CD14-positive monocyte (primary cell): ENCODE data around the gene WWOX. TPM values are rescaled to one million over a fixed set of nuclear protein-coding genes. Genes with fewer than 3 reads are reported as not detected.

ENCODE experiments used
- DNase-seq, 3 donors: peaks; one replicate each; pipeline ENCODE4 v3.0.0-alpha.2; 2011 to 2022
- H2AFZ ChIP-seq: 2 replicates; pipeline ENCODE4 v1.6.0; 2012; ENCODE audit warnings: mild to moderate bottlenecking, low read depth, low read length, inconsistent platforms; ENCODE audit not compliant: insufficient read depth, poor library complexity, severe bottlenecking
- H3K27ac ChIP-seq, 2 donors: 1 replicate in 1 of 2; 2 replicates in 1 of 2; pipeline ENCODE4 v1.5.1; 2012 to 2013; ENCODE audit warnings: low read length in 2 of 2, control low read depth in 1 of 2, inconsistent platforms in 1 of 2, low read depth in 1 of 2, mild to moderate bottlenecking in 1 of 2
- H3K27me3 ChIP-seq, 2 donors: one replicate each; pipeline versions ENCODE4 v1.6.0 to v1.6.1; 2011 to 2013; ENCODE audit warnings: low read length in 2 of 2; ENCODE audit not compliant: control insufficient read depth in 2 of 2, insufficient read depth in 2 of 2
- H3K36me3 ChIP-seq, 2 donors: replicated peaks in 1 of 2; 1 replicate in 1 of 2; 2 replicates in 1 of 2; pipeline versions ENCODE4 v1.5.1 to v1.6.1; 2012 to 2013; ENCODE audit warnings: low read length in 2 of 2, control low read depth in 1 of 2, inconsistent platforms in 1 of 2, mild to moderate bottlenecking in 1 of 2; ENCODE audit not compliant: insufficient read depth in 2 of 2, control insufficient read depth in 1 of 2
- H3K4me1 ChIP-seq, 2 donors: 1 replicate in 1 of 2; 2 replicates in 1 of 2; pipeline versions ENCODE4 v1.5.1 to v1.6.1; 2012 to 2013; ENCODE audit warnings: low read length in 2 of 2, control low read depth in 1 of 2, inconsistent platforms in 1 of 2, mild to moderate bottlenecking in 1 of 2, moderate library complexity in 1 of 2; ENCODE audit not compliant: insufficient read depth in 2 of 2, control insufficient read depth in 1 of 2
- H3K4me2 ChIP-seq: replicated peaks from 2 replicates; pipeline ENCODE3; 2012; ENCODE audit warnings: low read length, moderate library complexity, mild to moderate bottlenecking; ENCODE audit not compliant: poor library complexity, severe bottlenecking; ENCODE audit errors: extremely low read depth
- H3K4me3 ChIP-seq, 3 experiments: fragments of 200-600 bp in 1 of 3; sonication (generic) in 1 of 3; replicated peaks in 1 of 3; 1 replicate in 2 of 3; 2 replicates in 1 of 3; pipeline ENCODE4 v1.5.1; 2011 to 2013; ENCODE audit warnings: low read length in 3 of 3, mild to moderate bottlenecking in 3 of 3, control low read depth in 2 of 3, low read depth in 2 of 3, inconsistent platforms in 1 of 3, moderate library complexity in 1 of 3
- H3K79me2 ChIP-seq: 2 replicates; pipeline ENCODE4 v1.6.0; 2012; ENCODE audit warnings: mild to moderate bottlenecking, control low read depth, inconsistent platforms, low read length, moderate library complexity; ENCODE audit not compliant: insufficient read depth
- H3K9ac ChIP-seq: 2 replicates; pipeline ENCODE4 v1.6.0; 2017; ENCODE audit warnings: low read length, mild to moderate bottlenecking; ENCODE audit not compliant: insufficient read depth, poor library complexity, severe bottlenecking
- H3K9me3 ChIP-seq, 2 donors: replicated peaks in 1 of 2; 1 replicate in 1 of 2; 2 replicates in 1 of 2; pipeline versions ENCODE4 v1.5.1 to v1.6.1; 2012 to 2013; ENCODE audit warnings: low read length in 2 of 2, control low read depth in 1 of 2; ENCODE audit not compliant: control insufficient read depth in 1 of 2, insufficient read depth in 1 of 2
- H4K20me1 ChIP-seq: 2 replicates; pipeline ENCODE4 v1.6.0; 2012; ENCODE audit warnings: mild to moderate bottlenecking, low read length, control low read depth, moderate library complexity; ENCODE audit not compliant: insufficient read depth
- H3K27ac Mint-ChIP-seq, 7 donors: one replicate each; pipeline ENCODE4 v1.8.0; 2020; ENCODE audit warnings: mild to moderate bottlenecking in 7 of 7, mixed read lengths in 7 of 7, moderate library complexity in 6 of 7, inconsistent platforms in 2 of 7
- H3K27me3 Mint-ChIP-seq, 3 donors: one replicate each; pipeline ENCODE4 v1.8.0; 2021 to 2022; ENCODE audit warnings: low read depth in 3 of 3, mild to moderate bottlenecking in 3 of 3, mixed read lengths in 3 of 3, moderate library complexity in 3 of 3, inconsistent platforms in 1 of 3
- H3K36me3 Mint-ChIP-seq, 2 donors: one replicate each; pipeline ENCODE4 v1.8.0; 2020; ENCODE audit warnings: mixed read lengths in 2 of 2, inconsistent platforms in 1 of 2, mild to moderate bottlenecking in 1 of 2
- H3K4me1 Mint-ChIP-seq: one replicate; pipeline ENCODE4 v1.8.0; 2020; ENCODE audit warnings: mild to moderate bottlenecking, mixed read lengths
- H3K4me3 Mint-ChIP-seq, 2 donors: one replicate each; pipeline ENCODE4 v1.8.0; 2020; ENCODE audit warnings: mild to moderate bottlenecking in 2 of 2, mixed read lengths in 2 of 2, moderate library complexity in 1 of 2
- H3K9me3 Mint-ChIP-seq, 7 donors: one replicate each; pipeline ENCODE4 v1.8.0; 2020 to 2022; ENCODE audit warnings: mixed read lengths in 7 of 7, mild to moderate bottlenecking in 6 of 7, moderate library complexity in 6 of 7, inconsistent platforms in 2 of 7
- WGBS: methylation state at CpG from one replicate; pipeline ENCODE4 v1.1.5; 2013; ENCODE audit warnings: missing lambda C conversion rate; ENCODE audit not compliant: insufficient coverage; 5-methylcytosine and 5-hydroxymethylcytosine counted together
- intact Hi-C, 2 donors: fragments of 100-400 bp; cut with micrococcal nuclease; formaldehyde crosslinking; loops; one replicate each; pipeline versions ENCODE4 v1.15.0 to v1.15.1; 2023
- polyA plus RNA-seq, 3 donors: library from polyadenylated mRNA; depleted of rRNA in 1 of 3; unstranded in 2 of 3; stranded (reverse) in 1 of 3; fragments of 300-500 nt in 2 of 3; fragments of >200 nt in 1 of 3; fragmentation: Illumina TruSeq in 2 of 3; gene quantifications; 1 replicate in 2 of 3; 2 replicates in 1 of 3; pipeline ENCODE4 v1.2.3, GENCODE V29; 2012 to 2021
- TF ChIP-seq, protein P1 (sequence below): fragments of 200-600 bp; IDR thresholded peaks from one replicate; pipeline ENCODE4 v1.8.0; 2022; ENCODE audit warnings: antibody characterized with exemption, mild to moderate bottlenecking

Gene WWOX
- polyA plus RNA-seq, 3 donors, result 4.0 to 7.0 (median 6.3) TPM

DNA sequence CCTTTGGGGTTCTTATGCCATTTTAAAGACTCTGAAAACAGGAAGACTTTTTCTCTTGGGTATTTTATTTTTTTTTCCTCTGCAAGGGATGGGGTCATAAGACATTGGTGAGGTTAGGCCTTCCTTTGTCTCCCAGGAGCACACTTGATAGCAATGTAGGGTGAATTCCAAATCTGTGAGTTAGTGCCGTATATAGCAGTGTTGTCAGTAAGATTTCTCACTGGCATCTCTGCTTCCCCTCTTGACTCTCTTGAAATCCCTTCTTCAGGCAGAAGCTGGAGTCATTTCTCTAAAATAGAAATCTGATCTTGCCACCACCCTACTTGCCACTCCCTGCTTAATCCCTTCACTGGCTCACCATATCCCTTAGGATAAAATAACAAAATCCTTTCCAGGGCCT lies 529.7 kb downstream of the WWOX start:
- Mint-ChIP-seq H3K27me3 (peaks cover 0 to 4% (median 0%) of the 10 kb centered on the region in 3 donors), H3K36me3 (no peaks in the 10 kb centered on the region), H3K4me1 (no peaks in the 10 kb centered on the region), H3K27ac (no peak overlapping the region), H3K4me3 (no peak overlapping the region), H3K9me3 (peaks cover 14 to 23% (median 19%) of the 10 kb centered on the region in 7 donors)
- Histone ChIP-seq H3K9ac (no peak overlapping the region), H3K36me3 (no peaks in the 10 kb centered on the region), H4K20me1 (no peaks in the 10 kb centered on the region), H3K9me3 (peaks cover 10 to 23% of the 10 kb centered on the region in 2 donors), H3K4me1 (no peaks in the 10 kb centered on the region), H3K4me2 (no peak overlapping the region), H3K27me3 (no peaks in the 10 kb centered on the region), H3K27ac (no peak overlapping the region), H3K4me3 (no peak overlapping the region), H2AFZ (no peak overlapping the region), H3K79me2 (no peaks in the 10 kb centered on the region)
- DNase-seq, result no peak
- intact Hi-C loops, result no loop called here
- no CpG with 5 or more reads among the region's 1 CpG for WGBS
- TF ChIP-seq, protein P1, sequence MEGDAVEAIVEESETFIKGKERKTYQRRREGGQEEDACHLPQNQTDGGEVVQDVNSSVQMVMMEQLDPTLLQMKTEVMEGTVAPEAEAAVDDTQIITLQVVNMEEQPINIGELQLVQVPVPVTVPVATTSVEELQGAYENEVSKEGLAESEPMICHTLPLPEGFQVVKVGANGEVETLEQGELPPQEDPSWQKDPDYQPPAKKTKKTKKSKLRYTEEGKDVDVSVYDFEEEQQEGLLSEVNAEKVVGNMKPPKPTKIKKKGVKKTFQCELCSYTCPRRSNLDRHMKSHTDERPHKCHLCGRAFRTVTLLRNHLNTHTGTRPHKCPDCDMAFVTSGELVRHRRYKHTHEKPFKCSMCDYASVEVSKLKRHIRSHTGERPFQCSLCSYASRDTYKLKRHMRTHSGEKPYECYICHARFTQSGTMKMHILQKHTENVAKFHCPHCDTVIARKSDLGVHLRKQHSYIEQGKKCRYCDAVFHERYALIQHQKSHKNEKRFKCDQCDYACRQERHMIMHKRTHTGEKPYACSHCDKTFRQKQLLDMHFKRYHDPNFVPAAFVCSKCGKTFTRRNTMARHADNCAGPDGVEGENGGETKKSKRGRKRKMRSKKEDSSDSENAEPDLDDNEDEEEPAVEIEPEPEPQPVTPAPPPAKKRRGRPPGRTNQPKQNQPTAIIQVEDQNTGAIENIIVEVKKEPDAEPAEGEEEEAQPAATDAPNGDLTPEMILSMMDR, result no peak

GRCh38 chr16:78630102-78630501 lies 530.6 kb downstream of the WWOX start:
- H3K36me3 Mint-ChIP-seq, result no peaks in the 10 kb centered on the region
- peaks cover 0 to 4% (median 2%) of the 10 kb centered on the region in 3 donors for H3K27me3 Mint-ChIP-seq
- Histone ChIP-seq H4K20me1 (no peaks in the 10 kb centered on the region), H3K9ac (no peak overlapping the region), H3K27ac (no peak overlapping the region), H3K27me3 (no peaks in the 10 kb centered on the region), H3K4me1 (no peaks in the 10 kb centered on the region), H3K4me2 (no peak overlapping the region), H3K79me2 (no peaks in the 10 kb centered on the region), H3K4me3 (no peak overlapping the region), H3K36me3 (no peaks in the 10 kb centered on the region), H2AFZ (no peak overlapping the region), H3K9me3 (peaks cover 10 to 27% of the 10 kb centered on the region in 2 donors)
- no peak for DNase-seq
- H3K9me3 Mint-ChIP-seq, result peaks cover 17 to 26% (median 23%) of the 10 kb centered on the region in 7 donors
- TF ChIP-seq, protein P1, result no peak
- intact Hi-C loops, result no loop called here
- WGBS, result 92% methylated on average over 2 of the region's 3 CpGs
- H3K27ac Mint-ChIP-seq, result no peak overlapping the region
- no peak overlapping the region for H3K4me3 Mint-ChIP-seq
- no peaks in the 10 kb centered on the region for H3K4me1 Mint-ChIP-seq
